Neural cell (in vitro differentiated cells): Measurements from ENCODE around the gene SBSN. TPM values are rescaled to one million over a fixed set of nuclear protein-coding genes. Genes with fewer than 3 reads are reported as not detected.

Experiments used
- H2AFZ ChIP-seq: fragments of 200-600, 300-800 bp; sonication (generic), shearing (Covaris generic); 2 replicates; pipeline ENCODE4 v1.6.0; 2014; ENCODE audit warnings: low read depth, mild to moderate bottlenecking, antibody characterized with exemption, low read length, moderate library complexity
- H3F3A ChIP-seq: fragments of 200-600 bp; shearing (Covaris generic); 2 replicates; pipeline ENCODE4 v1.6.1; 2016; ENCODE audit warnings: mild to moderate bottlenecking, moderate library complexity, mixed read lengths, antibody characterized with exemption, low read length; ENCODE audit not compliant: insufficient read depth, poor library complexity, severe bottlenecking
- H3K27ac ChIP-seq: fragments of 200-600, 300-800 bp; sonication (generic), shearing (Covaris generic); 2 replicates; pipeline ENCODE4 v1.5.1; 2014; ENCODE audit warnings: mild to moderate bottlenecking, low read length, moderate library complexity
- H3K27me3 ChIP-seq: fragments of 300-800, 200-600 bp; sonication (generic), shearing (Covaris generic); 2 replicates; pipeline ENCODE4 v1.6.0; 2014; ENCODE audit warnings: mild to moderate bottlenecking, low read depth, low read length, moderate library complexity; ENCODE audit not compliant: insufficient read depth
- H3K36me3 ChIP-seq: fragments of 300-800, 200-600 bp; sonication (generic), shearing (Covaris generic); 2 replicates; pipeline ENCODE4 v1.5.1; 2014; ENCODE audit warnings: mild to moderate bottlenecking, antibody characterized with exemption, low read length, moderate library complexity; ENCODE audit not compliant: insufficient read depth
- H3K4me2 ChIP-seq: fragments of 300-800, 200-600 bp; sonication (generic), shearing (Covaris generic); 2 replicates; pipeline ENCODE4 v1.6.0; 2014; ENCODE audit warnings: mild to moderate bottlenecking, low read length
- H3K4me3 ChIP-seq: fragments of 300-800, 200-600 bp; sonication (generic), shearing (Covaris generic); 2 replicates; pipeline ENCODE4 v1.5.1; 2014; ENCODE audit warnings: mild to moderate bottlenecking, low read length, moderate library complexity
- H3K79me2 ChIP-seq: fragments of 200-600 bp; shearing (Covaris generic); replicated peaks from 2 replicates; pipeline ENCODE4 v1.6.0; 2014; ENCODE audit warnings: mild to moderate bottlenecking, low read length, moderate library complexity; ENCODE audit not compliant: insufficient read depth
- H3K9ac ChIP-seq: fragments of 300-800, 200-600 bp; sonication (generic), shearing (Covaris generic); 2 replicates; pipeline ENCODE4 v1.6.1; 2016; ENCODE audit warnings: mild to moderate bottlenecking, low read length, mixed read lengths
- H3K9me2 ChIP-seq: fragments of 200-600 bp; shearing (Covaris generic); 2 replicates; pipeline ENCODE4 v1.6.1; 2016; ENCODE audit warnings: mild to moderate bottlenecking, low read length, mixed read lengths; ENCODE audit not compliant: insufficient read depth
- H3K9me3 ChIP-seq: fragments of 200-600, 300-800 bp; sonication (generic), shearing (Covaris generic); 2 replicates; pipeline ENCODE4 v1.6.1; 2016; ENCODE audit warnings: mild to moderate bottlenecking, mixed run types, low read length, moderate library complexity, mixed read lengths
- H4K20me1 ChIP-seq: fragments of 200-600 bp; shearing (Covaris generic); 2 replicates; pipeline ENCODE4 v1.6.1; 2016; ENCODE audit warnings: mild to moderate bottlenecking, mixed run types; ENCODE audit not compliant: insufficient read depth
- CTCF ChIP-seq: fragments of 450-650 bp; IDR thresholded peaks from 2 replicates; pipeline ENCODE4 v1.5.1; 2014; ENCODE audit warnings: antibody characterized with exemption, mild to moderate bottlenecking, moderate library complexity; ENCODE audit not compliant: poor library complexity, severe bottlenecking
- EP300 ChIP-seq: fragments of 450-650 bp; conservative IDR thresholded peaks from 2 replicates; pipeline ENCODE4 v1.6.1; 2014; ENCODE audit warnings: antibody characterized with exemption, mild to moderate bottlenecking, moderate library complexity; ENCODE audit not compliant: poor library complexity, severe bottlenecking
- EZH2 ChIP-seq: fragments of 200-600, 300-800 bp; shearing (Covaris generic), sonication (generic); IDR thresholded peaks from 2 replicates; pipeline ENCODE4 v1.6.1; 2014; ENCODE audit warnings: antibody characterized with exemption, low read length, borderline replicate concordance, mild to moderate bottlenecking; ENCODE audit not compliant: insufficient read depth, poor library complexity, severe bottlenecking
- MXI1 ChIP-seq: fragments of 450-650 bp; conservative IDR thresholded peaks from 2 replicates; pipeline ENCODE4 v1.6.1; 2014; ENCODE audit warnings: antibody characterized with exemption, mild to moderate bottlenecking; ENCODE audit not compliant: poor library complexity, severe bottlenecking
- POLR2AphosphoS5 ChIP-seq: IDR thresholded peaks from 2 replicates; pipeline ENCODE4 v1.6.1; 2012
- RAD21 ChIP-seq: fragments of 450-650 bp; conservative IDR thresholded peaks from 2 replicates; pipeline ENCODE4 v1.6.1; 2014; ENCODE audit warnings: antibody characterized with exemption, mild to moderate bottlenecking, moderate library complexity
- REST ChIP-seq: IDR thresholded peaks from 2 replicates; pipeline ENCODE4 v1.6.1; 2012; ENCODE audit warnings: borderline replicate concordance
- SMC3 ChIP-seq: fragments of 450-650 bp; conservative IDR thresholded peaks from 2 replicates; pipeline ENCODE4 v1.6.1; 2014; ENCODE audit warnings: antibody characterized with exemption, mild to moderate bottlenecking, moderate library complexity; ENCODE audit not compliant: poor library complexity
- TAF1 ChIP-seq: IDR thresholded peaks from 2 replicates; pipeline ENCODE4 v1.6.1; 2012; ENCODE audit warnings: low read depth
- polyA plus RNA-seq: library from polyadenylated mRNA; depleted of rRNA; stranded (reverse); fragments of >200 nt; gene quantifications from 2 replicates; pipeline ENCODE4 v1.2.3, GENCODE V29; 2014

Gene SBSN
- polyA plus RNA-seq, 1 donor from 2014 or later: not detected

GRCh38 chr19:35498984-35499527 lies 29.1 kb downstream of the SBSN start:
- Histone ChIP-seq H3K36me3 (no peaks in the 10 kb centered on the region), H3F3A (no peaks in the 10 kb centered on the region), H3K79me2 (no peaks in the 10 kb centered on the region), H3K9me3 (no peaks in the 10 kb centered on the region), H2AFZ (no peak overlapping the region), H3K4me3 (no peak overlapping the region), H3K9ac (no peak overlapping the region), H3K4me2 (no peak overlapping the region), H4K20me1 (no peaks in the 10 kb centered on the region), H3K27me3 (no peaks in the 10 kb centered on the region), H3K9me2 (no peaks in the 10 kb centered on the region), H3K27ac (no peak overlapping the region)
- no peak for TF ChIP-seq SMC3
- no peak for TF ChIP-seq EZH2
- TF ChIP-seq RAD21: no peak
- no peak for TF ChIP-seq POLR2AphosphoS5
- no peak for TF ChIP-seq EP300
- no peak for TF ChIP-seq TAF1
- TF ChIP-seq REST: no peak
- no peak for TF ChIP-seq MXI1
- no peak for TF ChIP-seq CTCF

GRCh38 chr19:35498220-35498619 lies 29.9 kb downstream of the SBSN start:
- Histone ChIP-seq H3K79me2 (no peaks in the 10 kb centered on the region), H3K9me2 (no peaks in the 10 kb centered on the region), H4K20me1 (no peaks in the 10 kb centered on the region), H3K4me2 (no peak overlapping the region), H3K9me3 (no peaks in the 10 kb centered on the region), H3K9ac (no peak overlapping the region), H3K27ac (no peak overlapping the region), H3F3A (no peaks in the 10 kb centered on the region), H3K27me3 (no peaks in the 10 kb centered on the region), H3K36me3 (no peaks in the 10 kb centered on the region), H3K4me3 (no peak overlapping the region), H2AFZ (no peak overlapping the region)
- TF ChIP-seq CTCF: no peak
- TF ChIP-seq EZH2: no peak
- no peak for TF ChIP-seq SMC3
- no peak for TF ChIP-seq POLR2AphosphoS5
- no peak for TF ChIP-seq REST
- no peak for TF ChIP-seq MXI1
- TF ChIP-seq TAF1: no peak
- no peak for TF ChIP-seq RAD21
- no peak for TF ChIP-seq EP300
